BE2C (cell line): ENCODE measurements around the gene PTPRD.

Experiments used
- DNase-seq: peaks from one replicate; pipeline ENCODE4 v3.0.0-alpha.2; 2020
- H3K27me3 ChIP-seq: fragments of 250-450 bp; sonication (Bioruptor Pico); 2 replicates; pipeline ENCODE4 v1.5.1; 2020; ENCODE audit warnings: mild to moderate bottlenecking
- H3K36me3 ChIP-seq: fragments of 250-450 bp; sonication (Bioruptor Pico); 2 replicates; pipeline ENCODE4 v1.5.1; 2020; ENCODE audit warnings: mild to moderate bottlenecking
- H3K4me1 ChIP-seq: fragments of 250-450 bp; sonication (Bioruptor Pico); 2 replicates; pipeline ENCODE4 v1.5.1; 2020
- H3K4me3 ChIP-seq: 2 replicates; pipeline ENCODE4 v1.5.1; 2011; ENCODE audit warnings: low read depth, low read length
- H3K9me3 ChIP-seq: fragments of 250-450 bp; sonication (Bioruptor Pico); 2 replicates; pipeline ENCODE4 v1.5.1; 2020
- TF ChIP-seq, protein P1 (sequence below): IDR thresholded peaks from 2 replicates; pipeline ENCODE4 v1.5.1; 2012; ENCODE audit warnings: mild to moderate bottlenecking, low read depth, low read length

Gene PTPRD

DNA sequence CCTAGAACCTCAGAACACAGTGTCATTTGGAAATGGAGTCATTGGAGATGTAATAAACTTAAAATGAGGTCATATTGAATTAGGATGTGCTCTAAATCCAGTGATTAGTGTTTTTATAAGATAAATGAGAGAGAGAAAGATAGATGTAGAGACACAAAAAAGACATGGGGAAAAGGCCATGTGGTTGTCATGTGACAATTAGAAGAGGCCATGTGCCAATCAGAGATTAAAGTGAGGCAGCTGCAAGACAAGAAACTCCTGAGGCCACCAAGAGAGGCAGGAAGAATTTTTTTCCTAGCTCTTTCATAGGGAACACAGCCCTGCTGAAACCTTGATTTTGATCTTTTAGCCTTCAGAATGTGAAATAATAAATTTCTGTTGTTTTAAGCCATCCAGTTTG is 1307.2 kb downstream of the PTPRD start:
- H3K9me3 ChIP-seq: no peaks in the 10 kb centered on the region
- DNase-seq: no peak
- H3K27me3 ChIP-seq: no peaks in the 10 kb centered on the region
- no peak overlapping the region for H3K4me3 ChIP-seq
- TF ChIP-seq, protein P1, sequence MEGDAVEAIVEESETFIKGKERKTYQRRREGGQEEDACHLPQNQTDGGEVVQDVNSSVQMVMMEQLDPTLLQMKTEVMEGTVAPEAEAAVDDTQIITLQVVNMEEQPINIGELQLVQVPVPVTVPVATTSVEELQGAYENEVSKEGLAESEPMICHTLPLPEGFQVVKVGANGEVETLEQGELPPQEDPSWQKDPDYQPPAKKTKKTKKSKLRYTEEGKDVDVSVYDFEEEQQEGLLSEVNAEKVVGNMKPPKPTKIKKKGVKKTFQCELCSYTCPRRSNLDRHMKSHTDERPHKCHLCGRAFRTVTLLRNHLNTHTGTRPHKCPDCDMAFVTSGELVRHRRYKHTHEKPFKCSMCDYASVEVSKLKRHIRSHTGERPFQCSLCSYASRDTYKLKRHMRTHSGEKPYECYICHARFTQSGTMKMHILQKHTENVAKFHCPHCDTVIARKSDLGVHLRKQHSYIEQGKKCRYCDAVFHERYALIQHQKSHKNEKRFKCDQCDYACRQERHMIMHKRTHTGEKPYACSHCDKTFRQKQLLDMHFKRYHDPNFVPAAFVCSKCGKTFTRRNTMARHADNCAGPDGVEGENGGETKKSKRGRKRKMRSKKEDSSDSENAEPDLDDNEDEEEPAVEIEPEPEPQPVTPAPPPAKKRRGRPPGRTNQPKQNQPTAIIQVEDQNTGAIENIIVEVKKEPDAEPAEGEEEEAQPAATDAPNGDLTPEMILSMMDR: no peak
- H3K4me1 ChIP-seq: no peaks in the 10 kb centered on the region
- no peaks in the 10 kb centered on the region for H3K36me3 ChIP-seq

DNA sequence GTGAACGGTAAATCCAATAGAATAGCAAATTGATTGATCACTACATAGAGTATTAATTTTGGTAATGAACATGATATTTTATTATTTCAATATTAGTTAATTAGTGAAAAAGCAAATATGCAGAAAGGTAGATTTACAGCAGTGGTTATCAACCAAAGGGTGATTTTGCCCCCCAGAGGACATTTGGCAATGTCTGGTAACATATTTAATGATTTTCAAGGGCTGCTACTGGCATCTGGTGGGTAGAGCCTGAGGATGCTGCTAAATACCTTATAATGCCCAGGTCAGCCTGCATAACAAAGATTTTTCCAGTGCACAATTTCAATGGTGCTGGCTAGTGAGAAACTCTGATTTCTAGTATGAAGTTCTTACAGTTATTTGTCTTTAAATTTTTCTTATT is 1313.7 kb downstream of the PTPRD start:
- no peak overlapping the region for H3K4me3 ChIP-seq
- TF ChIP-seq, protein P1: no peak
- H3K36me3 ChIP-seq: no peaks in the 10 kb centered on the region
- no peaks in the 10 kb centered on the region for H3K27me3 ChIP-seq
- no peaks in the 10 kb centered on the region for H3K4me1 ChIP-seq
- DNase-seq: no peak
- no peaks in the 10 kb centered on the region for H3K9me3 ChIP-seq

DNA sequence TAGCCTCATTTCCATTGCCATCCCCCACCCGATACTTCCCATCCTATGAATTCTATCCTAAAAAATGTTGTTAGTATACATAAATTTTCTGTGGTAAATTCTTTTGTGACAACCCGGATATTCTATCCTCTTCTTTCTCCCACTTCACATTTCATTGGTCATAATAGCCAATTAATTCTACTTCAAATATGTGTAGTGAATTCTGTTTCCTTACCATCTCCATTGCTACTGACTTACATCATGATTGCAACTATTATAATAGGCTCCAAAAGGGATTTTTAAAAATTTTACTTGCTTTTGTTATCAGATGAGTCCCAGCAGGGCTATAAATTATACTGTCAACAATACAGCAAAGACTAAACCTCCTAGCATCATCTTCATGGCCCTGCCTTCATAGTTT is 1326.8 kb downstream of the PTPRD start:
- Histone ChIP-seq H3K4me3 (no peak overlapping the region), H3K4me1 (no peaks in the 10 kb centered on the region)
- DNase-seq: no peak

DNA sequence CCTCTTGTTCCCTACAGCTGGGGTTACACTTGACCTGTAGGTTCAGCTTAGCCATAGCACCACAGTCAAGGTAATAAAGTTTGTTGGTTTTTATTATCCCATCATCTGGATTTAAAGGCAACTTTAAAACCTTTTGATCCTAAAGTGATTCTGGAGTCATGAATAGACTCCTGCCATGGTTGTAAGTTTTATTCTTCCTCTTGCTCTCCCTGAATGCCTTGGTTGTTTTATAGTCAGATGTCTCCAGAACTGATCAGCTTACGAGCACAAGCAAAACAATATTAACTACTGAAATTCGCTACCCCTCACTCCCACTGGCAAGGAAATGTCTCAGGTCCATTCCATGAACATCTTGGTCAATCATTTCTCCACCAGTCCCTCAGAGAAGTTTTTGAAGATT is 1328.6 kb downstream of the PTPRD start:
- TF ChIP-seq, protein P1: no peak
- DNase-seq: no peak

More for the DNA sequence above, 1326.8 kb downstream of the PTPRD start:
- TF ChIP-seq, protein P1: no peak
- no peaks in the 10 kb centered on the region for H3K9me3 ChIP-seq
- no peaks in the 10 kb centered on the region for H3K27me3 ChIP-seq
- H3K36me3 ChIP-seq: no peaks in the 10 kb centered on the region

DNA sequence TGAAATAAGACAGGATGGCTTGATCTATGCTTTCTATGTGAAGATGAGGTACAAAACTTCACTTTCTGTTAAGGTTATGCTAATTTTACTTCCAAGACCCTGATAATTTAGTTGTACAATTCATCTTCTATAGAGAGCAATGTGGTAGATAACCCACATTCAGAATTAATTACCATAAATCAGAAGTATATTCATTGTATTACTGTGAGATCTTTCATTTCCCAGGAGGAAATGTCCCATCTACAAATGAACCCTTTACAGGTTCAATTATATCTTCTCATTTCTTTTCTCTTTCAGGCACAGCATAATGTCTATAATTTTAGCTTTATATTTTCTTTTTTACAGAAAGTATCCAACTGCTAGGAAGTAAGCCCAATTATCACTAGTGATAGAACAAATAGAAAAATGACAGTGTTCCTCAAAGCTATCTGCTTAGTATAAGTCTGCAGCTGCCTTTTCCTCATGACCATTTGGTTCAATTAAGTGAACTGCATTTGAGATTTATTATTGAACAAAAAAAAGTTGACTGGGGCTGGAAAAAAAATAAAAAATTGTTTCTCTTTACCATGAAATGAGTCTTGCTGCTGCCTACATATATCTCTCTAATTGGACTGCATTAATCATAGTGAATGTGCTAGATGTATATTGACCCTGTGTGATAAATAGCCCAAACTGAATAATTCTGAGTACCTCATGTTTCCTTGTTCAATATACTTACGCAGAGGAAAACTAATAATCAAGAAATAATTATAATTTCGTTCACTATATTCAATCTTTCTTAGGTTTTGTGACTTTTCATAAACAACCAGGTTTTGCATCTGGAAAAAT is 1329.4 kb downstream of the PTPRD start:
- TF ChIP-seq, protein P1: no peak
- Histone ChIP-seq H3K9me3 (no peaks in the 10 kb centered on the region), H3K4me1 (no peaks in the 10 kb centered on the region), H3K4me3 (no peak overlapping the region), H3K27me3 (no peaks in the 10 kb centered on the region), H3K36me3 (no peaks in the 10 kb centered on the region)
- no peak for DNase-seq

More for the DNA sequence above, 1328.6 kb downstream of the PTPRD start:
- no peaks in the 10 kb centered on the region for H3K27me3 ChIP-seq
- H3K9me3 ChIP-seq: no peaks in the 10 kb centered on the region
- no peaks in the 10 kb centered on the region for H3K4me1 ChIP-seq
- no peaks in the 10 kb centered on the region for H3K36me3 ChIP-seq
- H3K4me3 ChIP-seq: no peak overlapping the region

DNA sequence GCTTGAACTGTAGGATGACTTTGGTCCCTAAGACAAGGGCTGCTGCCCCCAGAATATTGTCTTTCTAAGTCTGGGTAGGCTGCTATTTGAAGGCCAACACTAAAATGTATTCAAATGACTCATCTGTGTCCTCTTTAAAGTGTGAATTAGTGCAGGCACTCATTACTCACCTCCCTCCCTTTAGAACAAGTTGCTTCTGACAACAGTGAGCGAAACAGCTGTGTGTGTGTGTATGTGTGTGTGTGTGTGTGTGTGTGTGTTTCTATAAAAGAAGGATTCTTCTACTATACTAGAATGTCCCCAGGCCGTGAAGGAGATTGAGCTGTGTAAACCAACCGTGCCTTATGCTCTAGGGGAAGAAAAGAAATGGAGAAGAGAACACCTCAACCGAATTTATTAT is 1337.2 kb downstream of the PTPRD start:
- H3K9me3 ChIP-seq: no peaks in the 10 kb centered on the region
- TF ChIP-seq, protein P1: no peak
- no peak for DNase-seq
- H3K36me3 ChIP-seq: no peaks in the 10 kb centered on the region
- H3K4me1 ChIP-seq: no peaks in the 10 kb centered on the region
- no peaks in the 10 kb centered on the region for H3K27me3 ChIP-seq
- H3K4me3 ChIP-seq: no peak overlapping the region
